B cell (primary cell): ENCODE measurements around the gene PIH1D1. TPM values are rescaled to one million over a fixed set of nuclear protein-coding genes. Genes with fewer than 3 reads are reported as not detected.
A peak's percentile ranks its signal among the peaks of the same experiment; 100 is the strongest.

ENCODE experiments used
- ATAC-seq: fragments of 200-7000 bp; cut with Tn5 transposase; one replicate; pipeline ENCODE4 v1.10.0; 2021; ENCODE audit warnings: low read depth, mild to moderate bottlenecking, moderate number of reproducible peaks, moderate library complexity
- CTCF ChIA-PET: fragments of 350-600 bp; sonication (Branson Sonifier 250); formaldehyde crosslinking; loops from one replicate; lab custom pipeline; 2021; ENCODE audit warnings: antibody characterized with exemption, inconsistent platforms; lab: Charles Lee
- POLR2A ChIA-PET: fragments of 350-600 bp; sonication (Branson Sonifier 250); formaldehyde crosslinking; loops from one replicate; lab custom pipeline; 2021; ENCODE audit warnings: antibody characterized with exemption; lab: Charles Lee
- DNase-seq: peaks from one replicate; pipeline ENCODE4 v3.0.0; 2013
- H2AFZ ChIP-seq: 2 replicates; pipeline ENCODE4 v1.6.1; 2012; ENCODE audit warnings: mild to moderate bottlenecking, low read depth, low read length; ENCODE audit not compliant: insufficient read depth, poor library complexity, severe bottlenecking
- H3K27ac ChIP-seq, 2 donors: 1 replicate in 1 of 2; 2 replicates in 1 of 2; pipeline ENCODE4 v1.5.1; 2012 to 2013; ENCODE audit warnings: low read length in 2 of 2, mild to moderate bottlenecking in 2 of 2, moderate library complexity in 1 of 2
- H3K27me3 ChIP-seq, 4 experiments: fragments of 200-600 bp in 1 of 4; sonication (generic) in 1 of 4; replicated peaks in 1 of 4; 1 replicate in 2 of 4; 2 replicates in 2 of 4; pipeline versions ENCODE4 v1.6.1 to v1.7.0; 2013 to 2016; ENCODE audit warnings: low read length in 3 of 4, mild to moderate bottlenecking in 2 of 4, mixed read lengths in 1 of 4, moderate library complexity in 1 of 4; ENCODE audit not compliant: insufficient read depth in 4 of 4, control insufficient read depth in 3 of 4; ENCODE audit errors: control extremely low read depth in 1 of 4
- H3K36me3 ChIP-seq, 2 experiments: replicated peaks in 1 of 2; 1 replicate in 1 of 2; 2 replicates in 1 of 2; pipeline versions ENCODE4 v1.6.1 to v1.7.1; 2013; ENCODE audit warnings: low read length in 1 of 2; ENCODE audit not compliant: insufficient read depth in 2 of 2, control insufficient read depth in 1 of 2; ENCODE audit errors: control extremely low read depth in 1 of 2, extremely low read depth in 1 of 2
- H3K4me1 ChIP-seq, 2 donors: fragments of 200-600 bp in 1 of 2; sonication (generic) in 1 of 2; 1 replicate in 1 of 2; 2 replicates in 1 of 2; pipeline versions ENCODE4 v1.5.1 to v1.6.1; 2013 to 2017; ENCODE audit warnings: low read length in 2 of 2; ENCODE audit not compliant: control insufficient read depth in 2 of 2, insufficient read depth in 2 of 2
- H3K4me2 ChIP-seq: replicated peaks from 2 replicates; pipeline ENCODE3; 2012; ENCODE audit warnings: mild to moderate bottlenecking, low read depth, low read length; ENCODE audit not compliant: poor library complexity, severe bottlenecking
- H3K4me3 ChIP-seq, 5 experiments: fragments of 200-600 bp in 1 of 5; sonication (generic) in 1 of 5; 1 replicate in 3 of 5; 2 replicates in 2 of 5; pipeline versions ENCODE4 v1.5.1 to v1.7.0; 2011 to 2016; ENCODE audit warnings: low read length in 4 of 5, mild to moderate bottlenecking in 4 of 5, low read depth in 2 of 5, control low read depth in 1 of 5, moderate library complexity in 1 of 5; ENCODE audit not compliant: insufficient read depth in 1 of 5; ENCODE audit errors: control extremely low read depth in 1 of 5, extremely low read depth in 1 of 5
- H3K79me2 ChIP-seq: fragments of 200-600 bp; sonication (generic); one replicate; pipeline ENCODE4 v1.6.0; 2016; ENCODE audit warnings: low read length; ENCODE audit not compliant: control insufficient read depth, insufficient read depth
- H3K9ac ChIP-seq: fragments of 200-600 bp; sonication (generic); 2 replicates; pipeline ENCODE4 v1.6.1; 2017; ENCODE audit warnings: mild to moderate bottlenecking, low read length, moderate library complexity
- H3K9me3 ChIP-seq, 3 donors: one replicate each; pipeline versions ENCODE4 v1.6.1 to v1.7.1; 2013; ENCODE audit warnings: low read length in 2 of 3; ENCODE audit not compliant: control insufficient read depth in 2 of 3, insufficient read depth in 1 of 3; ENCODE audit errors: control extremely low read depth in 1 of 3
- H4K20me1 ChIP-seq: 2 replicates; pipeline ENCODE4 v1.6.0; 2012; ENCODE audit warnings: mild to moderate bottlenecking, low read length; ENCODE audit not compliant: insufficient read depth, control insufficient read depth, poor library complexity, severe bottlenecking
- H3K27ac Mint-ChIP-seq: one replicate; pipeline ENCODE4 v1.8.0; 2021; ENCODE audit warnings: mixed read lengths
- H3K27me3 Mint-ChIP-seq: one replicate; pipeline ENCODE4 v1.8.0; 2021; ENCODE audit warnings: mixed read lengths
- H3K4me1 Mint-ChIP-seq: one replicate; pipeline ENCODE4 v1.8.0; 2021; ENCODE audit warnings: mixed read lengths
- H3K4me3 Mint-ChIP-seq: one replicate; pipeline ENCODE4 v1.8.0; 2021; ENCODE audit warnings: mixed read lengths
- H3K9me3 Mint-ChIP-seq: one replicate; pipeline ENCODE4 v1.8.0; 2022; ENCODE audit warnings: mixed read lengths; ENCODE audit not compliant: insufficient read depth
- EZH2 ChIP-seq: IDR thresholded peaks from 2 replicates; pipeline ENCODE4 v1.6.1; 2012; ENCODE audit warnings: borderline replicate concordance, low read depth, mild to moderate bottlenecking, moderate library complexity, low read length; ENCODE audit not compliant: insufficient read depth, poor library complexity, severe bottlenecking
- WGBS: methylation state at CpG from one replicate; pipeline ENCODE4 v1.1.5; 2013; ENCODE audit warnings: missing lambda C conversion rate; ENCODE audit not compliant: insufficient coverage; 5-methylcytosine and 5-hydroxymethylcytosine counted together
- intact Hi-C: fragments of 100-400 bp; cut with micrococcal nuclease; formaldehyde crosslinking; loops from one replicate; pipeline ENCODE4 v1.10.0; 2022
- polyA plus RNA-seq: library from polyadenylated mRNA; depleted of rRNA; stranded (reverse); fragments of >200 nt; gene quantifications from 2 replicates; pipeline ENCODE4 v1.2.3, GENCODE V29; 2012
- total RNA-seq, 2 donors: library from RNA; stranded (reverse); fragments of 120-200 nt in 1 of 2; gene quantifications; 1 replicate in 1 of 2; 2 replicates in 1 of 2; pipeline versions ENCODE4 v1.2.3 to v1.2.4, GENCODE V29; 2013 to 2022
- TF ChIP-seq, protein P1 (sequence below): fragments of 200-600 bp; IDR thresholded peaks from one replicate; pipeline ENCODE4 v1.8.0; 2022; ENCODE audit warnings: antibody characterized with exemption, mild to moderate bottlenecking

Gene PIH1D1
- total and polyA plus RNA-seq, 2 donors (not counting 1 experiment from before 2014, with no cell fraction given) = 158 to 184 TPM

DNA sequence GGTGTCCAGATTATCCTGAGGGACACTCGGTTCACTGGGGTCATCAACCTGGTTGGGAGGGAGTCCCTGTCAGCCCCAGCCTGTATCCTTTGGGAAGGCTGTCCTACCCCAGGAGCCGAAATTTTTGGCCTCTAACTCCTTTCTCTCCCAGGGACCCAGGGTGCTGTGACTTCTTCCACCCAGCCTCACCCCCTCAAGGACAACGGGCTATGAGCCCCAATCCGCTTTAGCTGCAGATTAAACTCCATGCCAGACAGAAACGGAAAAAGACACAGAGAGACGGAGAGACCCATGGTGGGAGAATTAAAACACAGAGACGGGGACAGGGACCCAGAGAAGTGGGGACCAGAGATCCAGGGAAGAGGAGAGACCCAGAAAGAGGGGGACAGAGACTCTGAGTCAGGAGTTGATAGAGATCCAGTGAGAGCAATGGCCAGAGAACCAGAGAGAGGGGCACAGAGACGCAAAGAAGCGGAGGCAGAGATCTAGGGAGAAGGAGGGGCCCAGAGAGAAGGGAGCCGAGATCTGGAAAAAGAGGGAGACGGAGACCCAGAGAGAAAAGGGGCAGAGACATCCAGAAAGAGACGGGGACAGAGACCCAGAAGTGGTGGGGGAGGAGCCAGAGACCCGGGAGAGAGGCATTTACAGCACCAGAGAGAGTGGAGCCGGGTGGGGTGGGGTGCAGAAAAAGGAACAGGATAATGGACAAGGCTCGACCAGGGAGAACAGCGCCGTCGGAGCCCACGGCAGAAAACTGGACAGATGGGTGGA is 11.0 kb downstream of the PIH1D1 start:
- Mint-ChIP-seq H3K9me3 (no peaks in the 10 kb centered on the region), H3K4me1 (peaks cover 46% of the 10 kb centered on the region), H3K4me3 (peak overlapping the region; percentile 37), H3K27ac (peak overlapping the region; percentile 64), H3K27me3 (peaks cover 64% of the 10 kb centered on the region)
- Histone ChIP-seq H2AFZ (no peak overlapping the region), H3K9ac (no peak overlapping the region), H3K27ac (no peak overlapping the region), H3K36me3 (no peaks in the 10 kb centered on the region), H4K20me1 (no peaks in the 10 kb centered on the region), H3K4me1 (peaks cover 28 to 42% of the 10 kb centered on the region in 2 donors), H3K9me3 (peaks cover 0 to 29% (median 0%) of the 10 kb centered on the region in 3 donors), H3K79me2 (no peaks in the 10 kb centered on the region), H3K4me3 (no peak overlapping the region), H3K27me3 (peaks cover 2 to 67% (median 55%) of the 10 kb centered on the region in 4 experiments), H3K4me2 (peak overlapping the region; percentile 99)
- ChIA-PET CTCF (interaction anchor here (0.9 to 1.6 kb wide), 3 partner anchors 11 to 139 kb away, joined by 3 to 4 read pairs (median 4); no protein-coding TSS in a partner anchor), POLR2A (no interaction called here)
- WGBS = 41% methylated on average over 17 of the region's 19 CpGs
- ATAC-seq = no peak
- intact Hi-C loops = no loop called here
- TF ChIP-seq EZH2 = no peak
- TF ChIP-seq, protein P1, sequence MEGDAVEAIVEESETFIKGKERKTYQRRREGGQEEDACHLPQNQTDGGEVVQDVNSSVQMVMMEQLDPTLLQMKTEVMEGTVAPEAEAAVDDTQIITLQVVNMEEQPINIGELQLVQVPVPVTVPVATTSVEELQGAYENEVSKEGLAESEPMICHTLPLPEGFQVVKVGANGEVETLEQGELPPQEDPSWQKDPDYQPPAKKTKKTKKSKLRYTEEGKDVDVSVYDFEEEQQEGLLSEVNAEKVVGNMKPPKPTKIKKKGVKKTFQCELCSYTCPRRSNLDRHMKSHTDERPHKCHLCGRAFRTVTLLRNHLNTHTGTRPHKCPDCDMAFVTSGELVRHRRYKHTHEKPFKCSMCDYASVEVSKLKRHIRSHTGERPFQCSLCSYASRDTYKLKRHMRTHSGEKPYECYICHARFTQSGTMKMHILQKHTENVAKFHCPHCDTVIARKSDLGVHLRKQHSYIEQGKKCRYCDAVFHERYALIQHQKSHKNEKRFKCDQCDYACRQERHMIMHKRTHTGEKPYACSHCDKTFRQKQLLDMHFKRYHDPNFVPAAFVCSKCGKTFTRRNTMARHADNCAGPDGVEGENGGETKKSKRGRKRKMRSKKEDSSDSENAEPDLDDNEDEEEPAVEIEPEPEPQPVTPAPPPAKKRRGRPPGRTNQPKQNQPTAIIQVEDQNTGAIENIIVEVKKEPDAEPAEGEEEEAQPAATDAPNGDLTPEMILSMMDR = no peak
- no peak for DNase-seq

DNA sequence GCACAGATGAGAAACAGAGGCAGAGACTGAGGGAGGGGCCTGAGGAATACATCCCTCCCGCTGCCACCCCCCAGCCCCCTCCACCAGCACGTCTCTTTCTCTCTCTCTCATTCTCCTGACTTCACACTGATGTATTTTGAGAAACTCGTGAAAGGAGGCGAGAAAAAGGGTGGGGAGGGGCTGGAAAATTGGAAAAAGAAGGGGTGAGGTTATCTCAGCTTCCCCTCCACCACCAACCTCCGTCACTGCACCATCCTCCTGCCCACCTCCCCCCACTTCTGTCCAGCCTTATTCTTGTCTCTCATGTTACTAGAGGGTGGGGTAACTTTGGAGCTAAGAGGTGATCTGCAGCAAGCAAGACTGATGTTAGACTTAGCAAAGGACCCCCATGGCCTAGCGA is 11.8 kb downstream of the PIH1D1 start:
- intact Hi-C loops = no loop called here
- peaks cover 72% of the 10 kb centered on the region for H3K27me3 Mint-ChIP-seq
- WGBS = 82% methylated on average over 1 of the region's 6 CpGs
- no peak overlapping the region for H3K27ac ChIP-seq
- ATAC-seq (no peak), DNase-seq (no peak)
- ChIA-PET CTCF (interaction anchor here (0.7 to 1.6 kb wide), 3 partner anchors 48 to 139 kb away, joined by 3 to 4 read pairs (median 4); no protein-coding TSS in a partner anchor), POLR2A (no interaction called here)
- peaks cover 0 to 33% (median 0%) of the 10 kb centered on the region in 3 donors for H3K9me3 ChIP-seq
- peak overlapping the region; percentile 32 for H3K4me3 Mint-ChIP-seq
- no peak overlapping the region for H3K4me3 ChIP-seq
- H3K27me3 ChIP-seq = peaks cover 2 to 75% (median 59%) of the 10 kb centered on the region in 4 experiments
- H3K4me1 ChIP-seq = peaks cover 28 to 42% of the 10 kb centered on the region in 2 donors
- peaks cover 49% of the 10 kb centered on the region for H3K4me1 Mint-ChIP-seq
- H3K36me3 ChIP-seq = no peaks in the 10 kb centered on the region
- H3K4me2 ChIP-seq = no peak overlapping the region
- no peaks in the 10 kb centered on the region for H3K79me2 ChIP-seq
- TF ChIP-seq EZH2 = no peak
- TF ChIP-seq, protein P1 = no peak
- H3K9me3 Mint-ChIP-seq = no peaks in the 10 kb centered on the region
- no peaks in the 10 kb centered on the region for H4K20me1 ChIP-seq
- H3K27ac Mint-ChIP-seq = no peak overlapping the region
- no peak overlapping the region for H2AFZ ChIP-seq
- no peak overlapping the region for H3K9ac ChIP-seq
